A673 (cell line): ENCODE results near the gene TTBK2.
"Not testable (repeated sequence)": the region's sequence is repeated elsewhere in the genome, so short reads cannot be mapped to it uniquely, and the experiment has no call there.

Experiments used
- CTCF ChIP-seq: fragments of 300-800, 200-600 bp; sonication (generic); conservative IDR thresholded peaks from 2 replicates; pipeline ENCODE4 v1.5.1; 2017; ENCODE audit warnings: low read depth, mild to moderate bottlenecking, antibody characterized with exemption, low read length, moderate library complexity, mixed read lengths
- EZH2 ChIP-seq: fragments of 200-600 bp; sonication (generic); IDR thresholded peaks from 2 replicates; pipeline ENCODE4 v1.6.1; 2017; ENCODE audit warnings: borderline replicate concordance, low read depth, mild to moderate bottlenecking, mixed read lengths, antibody characterized with exemption, low read length; ENCODE audit not compliant: poor library complexity, severe bottlenecking

- TF ChIP-seq CTCF, EZH2: not testable (repeated sequence)
Observed at GRCh38 chr15:42766109-42766508, 154.5 kb downstream of the TTBK2 start.
